NB4 (cell line): ENCODE data around the gene HDAC8.
"Not testable (repeated sequence)": the region's sequence is repeated elsewhere in the genome, so short reads cannot be mapped to it uniquely, and the experiment has no call there.

Source experiments
- CTCF ChIP-seq: IDR thresholded peaks from one replicate; pipeline ENCODE4 v1.5.1; 2012; ENCODE audit warnings: low read depth, low read length
- POLR2A ChIP-seq: IDR thresholded peaks from 2 replicates; pipeline ENCODE4 v1.6.1; 2011; ENCODE audit warnings: mild to moderate bottlenecking; ENCODE audit not compliant: insufficient read length; ENCODE audit errors: extremely low read depth

- TF ChIP-seq CTCF, POLR2A: not testable (repeated sequence)
These were observed 131.9 kb downstream of the HDAC8 start for GRCh38 chrX:72440764-72441163.
